Right lung (tissue), 5 donors: ENCODE measurements around the gene PTPRA. TPM values are rescaled to one million over a fixed set of nuclear protein-coding genes. Genes with fewer than 3 reads are reported as not detected.
"Not testable (repeated sequence)": the region's sequence is repeated elsewhere in the genome, so short reads cannot be mapped to it uniquely, and the experiment has no call there.

ENCODE experiments used
- DNase-seq, 2 donors: peaks; one replicate each; pipeline ENCODE4 v3.0.0-alpha.2; 2013
- polyA plus RNA-seq, 5 donors: library from polyadenylated mRNA; unstranded; fragments of 120-200 nt; gene quantifications; one replicate each; pipeline versions ENCODE4 v1.2.1 to v1.2.3, GENCODE V29; 2013; ENCODE audit warnings: inconsistent platforms in 1 of 5, low replicate concordance in 1 of 5; ENCODE audit not compliant: insufficient read length in 5 of 5, insufficient read depth in 1 of 5

PTPRA gene
- polyA plus RNA-seq, 5 donors: 74.5 to 98.7 (median 92.2) TPM

DNA sequence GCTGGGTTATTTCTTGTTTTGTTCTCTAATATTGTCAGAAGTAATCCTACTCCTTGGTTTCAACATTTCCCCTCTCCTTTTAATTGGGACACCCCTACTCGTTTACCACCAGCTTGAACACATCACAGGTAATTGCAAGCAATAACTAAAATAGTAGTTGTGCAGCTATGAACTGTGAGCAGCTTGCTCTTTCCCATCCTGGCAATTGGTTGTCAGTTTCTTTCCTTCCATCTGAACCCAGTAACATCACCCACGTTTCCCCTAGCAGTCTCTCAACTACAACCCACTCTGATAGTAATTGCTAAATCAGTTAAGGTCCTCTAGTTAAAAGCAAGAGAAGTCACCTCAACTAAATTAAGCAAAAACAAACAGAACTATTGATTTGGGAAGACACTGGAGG is 122.5 kb downstream of the PTPRA start:
- no peak for DNase-seq

DNA sequence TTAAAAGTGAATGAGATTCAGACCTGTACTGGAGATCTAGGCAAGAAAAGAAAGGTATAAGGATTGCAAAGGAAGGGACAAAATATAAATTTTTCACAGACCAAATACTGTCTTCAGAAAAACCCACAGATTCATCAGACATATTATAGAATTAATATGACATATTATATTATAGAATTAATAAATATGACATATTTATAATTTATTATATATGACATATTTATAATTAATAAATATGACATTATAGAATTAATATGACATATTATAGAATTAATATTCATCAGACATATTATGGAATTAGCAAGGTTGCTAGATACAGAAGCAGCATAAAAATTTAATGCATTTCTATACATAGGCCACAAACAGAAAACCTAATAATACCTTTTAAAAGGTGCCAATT is 125.4 kb downstream of the PTPRA start:
- DNase-seq: no peak

DNA sequence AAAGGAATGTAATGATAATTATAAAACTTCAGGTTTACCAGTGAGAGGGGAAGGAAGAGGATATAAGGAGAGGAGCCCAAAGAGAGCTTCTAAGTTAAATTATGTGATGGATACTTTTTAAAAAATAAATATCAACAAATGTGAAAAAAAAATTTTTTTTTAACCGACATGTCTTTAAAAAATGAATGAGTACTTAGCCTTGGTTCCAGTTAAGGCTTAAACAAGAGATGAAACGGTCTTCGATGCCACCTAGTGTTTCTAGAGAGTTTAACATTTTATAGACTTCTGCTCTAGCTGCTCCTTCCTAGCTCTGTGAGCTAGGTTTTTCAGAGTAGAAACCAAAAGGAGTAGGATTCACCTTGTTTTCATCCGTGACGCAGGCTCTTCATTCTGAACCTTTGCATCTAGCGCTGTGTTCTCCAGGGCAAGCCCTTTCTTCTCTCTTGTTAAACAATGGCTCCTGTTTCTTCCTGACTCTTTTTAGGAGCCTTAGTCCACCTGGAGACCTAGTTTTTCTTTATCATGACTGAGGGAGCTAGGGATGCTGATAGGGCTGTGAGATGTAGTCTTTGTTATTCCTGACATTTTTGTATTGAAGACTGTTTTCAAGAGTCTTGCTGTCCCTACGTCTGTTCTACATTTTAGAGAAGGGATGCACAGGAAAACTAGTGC is 127.7 kb downstream of the PTPRA start:
- DNase-seq: peak; percentile 26 to 27

DNA sequence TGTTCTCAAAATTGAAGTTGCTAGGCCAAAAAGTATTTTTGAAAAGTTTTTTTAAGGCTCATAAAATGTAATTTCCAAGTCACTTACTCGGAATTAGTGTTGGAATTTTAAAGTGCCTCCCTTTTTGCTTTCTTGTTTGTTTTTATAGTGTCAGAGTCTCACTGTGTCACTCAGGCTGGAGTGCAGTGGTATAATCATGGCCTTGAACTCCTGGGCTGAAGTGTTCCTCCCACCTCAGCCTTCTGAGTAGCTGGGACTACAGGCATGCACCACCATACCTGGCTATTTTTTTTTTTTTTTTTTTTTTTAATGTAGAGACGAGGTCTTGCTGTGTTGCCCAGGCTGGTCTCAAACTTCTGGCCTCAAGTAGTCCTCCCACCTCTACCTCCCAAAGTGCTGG is 130.1 kb downstream of the PTPRA start:
- DNase-seq: no peak

GRCh38 chr20:3010985-3011723 is 137.9 kb downstream of the PTPRA start:
- DNase-seq: no peak

- no peak for DNase-seq
Observed at GRCh38 chr20:3011752-3012151, 138.5 kb downstream of the PTPRA start.

- DNase-seq: no peak
Observed at GRCh38 chr20:3013771-3014170, 140.5 kb downstream of the PTPRA start.

DNA sequence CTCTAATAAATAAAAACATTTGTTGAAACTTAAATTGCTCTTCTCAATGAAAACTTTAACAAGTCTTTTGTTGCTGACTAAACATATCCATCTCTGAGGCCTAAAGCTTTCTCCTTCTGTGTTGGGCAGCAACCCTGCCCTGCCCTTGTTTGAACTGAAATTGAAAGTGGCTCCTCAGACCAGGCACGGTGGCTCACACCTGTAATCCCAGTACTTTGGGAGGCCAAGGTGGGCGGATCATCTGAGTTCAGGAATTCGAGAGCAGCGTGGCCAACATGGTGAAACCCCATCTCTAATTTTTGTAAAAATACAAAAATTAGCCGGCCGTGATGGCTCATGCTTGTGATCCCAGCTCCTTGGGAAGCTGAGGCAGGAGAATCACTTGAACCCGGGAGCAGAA is 140.9 kb downstream of the PTPRA start:
- no peak for DNase-seq

DNA sequence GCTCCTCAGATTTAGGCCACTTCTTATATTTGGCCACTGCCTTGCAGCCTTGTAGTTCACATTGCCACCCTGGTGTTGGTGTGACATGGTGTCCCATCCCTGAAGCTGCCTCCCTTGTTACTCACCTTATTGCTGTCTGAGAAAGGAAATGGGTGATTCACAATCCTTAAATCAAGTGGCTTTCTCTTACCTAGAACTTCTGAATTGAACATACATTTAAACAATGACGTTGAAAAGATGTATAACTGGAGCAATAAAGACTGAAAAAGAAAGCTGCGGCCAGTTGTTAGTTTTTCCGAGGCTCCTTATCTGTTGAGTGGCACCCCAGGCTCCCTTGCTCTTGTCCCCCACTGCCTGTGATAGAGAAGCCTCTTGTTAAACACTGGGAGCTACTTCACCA is 141.4 kb downstream of the PTPRA start:
- DNase-seq: no peak

DNA sequence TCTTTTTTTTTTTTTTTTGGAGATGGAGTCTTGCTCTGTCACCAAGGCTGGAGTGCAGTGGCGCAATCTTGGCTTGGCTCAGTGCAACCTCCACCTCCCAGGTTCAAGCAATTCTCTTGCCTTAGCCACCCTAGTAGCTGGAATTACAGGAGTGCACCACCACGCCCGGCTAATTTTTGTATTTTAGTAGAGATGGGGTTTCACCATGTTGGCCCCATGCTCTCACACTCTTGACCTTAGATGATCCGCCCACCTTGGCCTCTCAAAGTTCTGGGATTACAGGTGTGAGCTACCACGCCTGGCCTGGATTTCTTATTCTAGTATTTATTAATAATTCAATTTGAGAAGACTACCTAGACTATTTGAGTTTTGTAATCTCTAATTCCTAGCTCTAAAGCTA is 142.0 kb downstream of the PTPRA start:
- DNase-seq: not testable (repeated sequence)

DNA sequence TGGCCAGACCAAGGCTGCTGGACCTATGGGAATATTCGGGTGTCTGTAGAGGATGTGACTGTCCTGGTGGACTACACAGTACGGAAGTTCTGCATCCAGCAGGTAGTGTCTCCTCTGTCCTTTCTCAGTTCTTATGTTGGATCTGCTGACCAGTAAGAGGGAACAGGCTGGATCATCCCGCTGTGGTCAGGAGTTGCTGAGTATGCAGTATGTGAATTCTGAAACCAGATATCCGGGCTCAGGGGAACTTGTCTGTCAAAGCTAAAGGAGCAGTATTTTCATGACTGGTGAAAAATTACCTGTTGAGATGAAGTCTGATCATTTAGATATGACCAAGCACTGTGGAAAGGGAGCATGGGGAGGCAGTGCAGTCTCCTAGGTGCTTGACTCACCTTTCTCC is 148.0 kb downstream of the PTPRA start:
- DNase-seq: no peak

DNA sequence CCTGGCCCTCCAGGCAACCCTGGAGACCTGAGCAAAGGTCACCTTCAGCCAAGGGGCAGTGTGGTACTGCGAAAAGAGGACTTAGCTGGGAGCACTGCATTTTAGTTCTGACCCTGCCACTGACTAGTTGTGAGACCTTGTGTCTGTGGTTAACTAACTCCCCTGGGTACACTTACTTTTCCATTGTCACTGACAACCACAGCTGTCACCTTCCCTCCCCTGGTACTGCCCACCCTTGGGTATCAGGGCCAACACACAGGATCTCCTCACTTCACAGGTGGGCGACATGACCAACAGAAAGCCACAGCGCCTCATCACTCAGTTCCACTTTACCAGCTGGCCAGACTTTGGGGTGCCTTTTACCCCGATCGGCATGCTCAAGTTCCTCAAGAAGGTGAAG is 148.5 kb downstream of the PTPRA start:
- DNase-seq: no peak

- not testable (repeated sequence) for DNase-seq
Observed at GRCh38 chr20:3022559-3023490, 149.5 kb downstream of the PTPRA start.

DNA sequence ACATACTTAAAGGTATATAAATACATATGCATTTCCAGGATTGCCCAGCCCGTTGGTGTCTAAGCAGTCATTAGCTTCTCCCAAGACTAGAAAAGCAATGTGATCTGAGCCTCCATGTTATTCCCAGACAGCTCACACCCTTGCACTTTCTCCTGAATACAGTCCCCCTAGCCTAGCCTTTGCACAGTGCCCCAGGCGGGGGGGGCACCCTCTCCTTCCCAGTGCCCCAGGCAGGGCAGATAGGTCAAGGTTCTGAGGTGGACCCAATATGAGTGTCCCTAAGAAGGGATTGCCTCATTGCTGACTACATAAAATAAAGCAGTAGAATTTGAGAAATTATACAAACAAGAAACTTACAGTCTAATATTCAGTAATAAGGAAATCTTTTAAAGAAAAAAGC is 154.7 kb downstream of the PTPRA start:
- no peak for DNase-seq

DNA sequence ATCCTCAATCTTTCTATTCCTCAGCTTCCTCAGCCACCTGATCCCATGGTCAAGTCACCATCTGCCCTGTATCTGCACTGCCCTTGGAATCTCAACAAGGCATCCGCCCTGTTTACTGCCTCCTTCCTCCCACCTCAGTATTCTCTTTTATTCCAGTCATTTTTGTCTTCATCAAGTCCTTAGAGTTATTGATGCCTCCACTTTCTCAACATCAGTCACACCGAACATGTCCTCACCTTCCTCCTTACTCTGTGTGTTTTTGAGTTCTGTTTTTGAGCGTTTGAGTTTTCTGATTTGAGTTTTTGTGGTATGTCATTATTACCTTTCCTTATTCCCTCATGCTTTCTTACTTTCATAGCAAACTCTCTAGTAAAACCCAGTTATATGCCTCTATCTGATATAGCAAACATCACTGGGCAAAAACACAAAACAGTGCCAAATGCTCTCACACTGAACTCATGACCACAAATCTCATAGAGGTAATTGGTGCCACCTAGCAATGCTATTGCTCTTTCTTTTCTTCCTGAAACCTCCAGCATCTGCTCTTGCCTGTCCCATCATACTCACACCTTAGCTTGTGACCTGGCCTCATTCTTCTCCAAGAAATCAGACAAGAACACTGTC is 158.4 kb downstream of the PTPRA start:
- no peak for DNase-seq

- no peak for DNase-seq
Observed at GRCh38 chr20:3032624-3033023, 159.3 kb downstream of the PTPRA start.

GRCh38 chr20:3037654-3038053 is 164.4 kb downstream of the PTPRA start:
- DNase-seq: no peak

DNA sequence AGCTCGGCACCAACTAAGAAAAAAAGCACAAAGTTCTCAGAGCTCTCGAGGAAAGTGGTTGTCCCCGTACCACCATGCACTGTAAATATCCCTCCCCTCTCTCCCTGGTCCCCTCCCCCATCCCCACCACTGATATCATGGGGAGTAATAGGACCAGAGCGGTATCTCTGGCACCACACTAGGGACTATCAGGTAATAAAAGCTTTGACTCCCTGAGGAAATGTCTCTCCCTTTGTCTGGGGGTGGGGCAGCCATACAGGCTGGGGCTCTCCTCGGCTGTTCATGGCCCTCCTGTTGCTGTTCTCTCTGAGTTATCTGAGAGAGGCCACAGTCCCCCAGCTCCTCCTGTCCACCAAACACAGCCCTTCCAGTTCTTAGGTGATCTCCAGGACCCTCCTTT is 165.2 kb downstream of the PTPRA start:
- no peak for DNase-seq

DNA sequence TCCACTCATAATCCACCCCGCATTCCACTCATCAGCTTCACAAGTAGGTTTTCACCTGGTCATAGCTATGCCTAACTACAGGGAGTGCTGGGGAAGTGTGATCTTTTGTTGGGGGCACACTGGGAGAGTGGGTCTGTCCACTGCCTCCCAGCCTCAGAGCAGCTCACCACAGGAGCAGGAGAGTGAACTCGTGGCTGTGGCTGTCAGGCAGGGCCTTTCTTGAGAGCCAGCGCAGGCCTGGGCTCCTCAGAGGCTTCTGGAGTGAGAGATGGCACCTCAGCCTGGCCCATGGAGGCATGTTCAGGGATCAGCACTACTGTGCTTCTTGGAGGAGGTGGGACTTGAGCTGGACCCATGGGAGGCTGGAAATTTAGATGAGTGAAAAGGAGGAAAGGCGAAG is 166.1 kb downstream of the PTPRA start:
- no peak for DNase-seq

- DNase-seq: no peak
Observed at GRCh38 chr20:3040086-3040485, 166.8 kb downstream of the PTPRA start.

- DNase-seq: peak; percentile 32 to 34
Observed at GRCh38 chr20:3041854-3042409, 168.7 kb downstream of the PTPRA start.

GRCh38 chr20:3042625-3043024 is 169.3 kb downstream of the PTPRA start:
- DNase-seq: peak; percentile 40 to 46
